ENCODE data around the gene MGAT5B.

DNA sequence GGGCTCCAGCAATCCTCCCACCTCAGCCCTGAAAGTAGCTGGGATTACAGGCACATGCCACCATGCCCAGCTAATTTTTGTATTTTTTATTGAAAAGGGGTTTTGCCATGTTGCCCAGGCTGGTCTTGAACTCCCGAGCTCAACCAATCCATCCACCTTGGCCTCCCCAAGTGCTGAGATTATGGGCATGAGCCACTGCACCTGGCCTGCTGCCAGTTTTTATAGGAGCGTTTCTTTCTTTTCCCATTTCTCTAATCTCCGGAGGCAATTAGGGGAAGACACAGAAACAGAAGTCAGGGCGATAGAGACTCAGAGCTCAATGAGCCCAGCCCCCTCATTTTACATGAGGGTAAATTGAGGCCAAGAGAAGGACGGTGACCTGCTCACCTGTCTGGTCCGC, 10.4 kb downstream of the MGAT5B start:
- TF ChIP-seq, protein P1, sequence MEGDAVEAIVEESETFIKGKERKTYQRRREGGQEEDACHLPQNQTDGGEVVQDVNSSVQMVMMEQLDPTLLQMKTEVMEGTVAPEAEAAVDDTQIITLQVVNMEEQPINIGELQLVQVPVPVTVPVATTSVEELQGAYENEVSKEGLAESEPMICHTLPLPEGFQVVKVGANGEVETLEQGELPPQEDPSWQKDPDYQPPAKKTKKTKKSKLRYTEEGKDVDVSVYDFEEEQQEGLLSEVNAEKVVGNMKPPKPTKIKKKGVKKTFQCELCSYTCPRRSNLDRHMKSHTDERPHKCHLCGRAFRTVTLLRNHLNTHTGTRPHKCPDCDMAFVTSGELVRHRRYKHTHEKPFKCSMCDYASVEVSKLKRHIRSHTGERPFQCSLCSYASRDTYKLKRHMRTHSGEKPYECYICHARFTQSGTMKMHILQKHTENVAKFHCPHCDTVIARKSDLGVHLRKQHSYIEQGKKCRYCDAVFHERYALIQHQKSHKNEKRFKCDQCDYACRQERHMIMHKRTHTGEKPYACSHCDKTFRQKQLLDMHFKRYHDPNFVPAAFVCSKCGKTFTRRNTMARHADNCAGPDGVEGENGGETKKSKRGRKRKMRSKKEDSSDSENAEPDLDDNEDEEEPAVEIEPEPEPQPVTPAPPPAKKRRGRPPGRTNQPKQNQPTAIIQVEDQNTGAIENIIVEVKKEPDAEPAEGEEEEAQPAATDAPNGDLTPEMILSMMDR (IDR thresholded peaks at IDR 0.05) = no peak
- TF ChIP-seq EZH2 (IDR thresholded peaks at IDR 0.05) = no peak
